ENCODE data around the gene FBXW10.
"Not testable (repeated sequence)": the region's sequence is repeated elsewhere in the genome, so short reads cannot be mapped to it uniquely, and the experiment has no call there.

- TF ChIP-seq CTCF, EZH2 (IDR thresholded peaks at IDR 0.05): not testable (repeated sequence)
Measured at GRCh38 chr17:18827613-18828012, 83.8 kb downstream of the FBXW10 start.

All from neural progenitor cell (in vitro differentiated cells).